NCI-H146 treated with DMSO at 0.1 percent for 48 hours (cell line): ENCODE results near the gene PARS2.

ENCODE experiments used
- DNase-seq: peaks from one replicate; lab custom pipeline; 2025; ENCODE audit not compliant: unreplicated experiment; lab: John Stamatoyannopoulos, UW

PARS2 gene

GRCh38 chr1:54764133-54764921 lies at the start of gene PARS2:
Gene PARS2 (minus strand): TSS chr1:54764523. CDS start chr1:54759161, 5,362 bp downstream.
- peak; percentile 99 for DNase-seq

GRCh38 chr1:54814126-54814498 lies 49.8 kb upstream of the PARS2 start:
- no peak for DNase-seq

- DNase-seq, result no peak
These were observed 49.3 kb upstream of the PARS2 start for GRCh38 chr1:54813485-54814125.

GRCh38 chr1:54812801-54813484 lies 48.6 kb upstream of the PARS2 start:
- DNase-seq, result no peak

GRCh38 chr1:54811739-54812655 lies 47.7 kb upstream of the PARS2 start:
- DNase-seq, result no peak

GRCh38 chr1:54811066-54811465 lies 46.7 kb upstream of the PARS2 start:
- no peak for DNase-seq

GRCh38 chr1:54810153-54810942 lies 46.0 kb upstream of the PARS2 start:
- peak; percentile 11 for DNase-seq

GRCh38 chr1:54809496-54810074 lies 45.3 kb upstream of the PARS2 start:
- no peak for DNase-seq

GRCh38 chr1:54808443-54809207 lies 44.3 kb upstream of the PARS2 start:
- DNase-seq, result no peak

GRCh38 chr1:54807756-54808155 lies 43.4 kb upstream of the PARS2 start:
- no peak for DNase-seq

- no peak for DNase-seq
These were observed 42.7 kb upstream of the PARS2 start for GRCh38 chr1:54806931-54807611.

- DNase-seq, result no peak
These were observed 41.7 kb upstream of the PARS2 start for GRCh38 chr1:54805981-54806381.

- no peak for DNase-seq
These were observed 41.1 kb upstream of the PARS2 start for GRCh38 chr1:54805466-54805865.

- no peak for DNase-seq
These were observed 40.3 kb upstream of the PARS2 start for GRCh38 chr1:54804471-54805132.

GRCh38 chr1:54803761-54804470 lies 39.6 kb upstream of the PARS2 start:
- no peak for DNase-seq

GRCh38 chr1:54800899-54801759 lies 36.8 kb upstream of the PARS2 start, which contains the start of gene TTC22:
Gene TTC22 (minus strand): TSS chr1:54801323. CDS start chr1:54801163, 160 bp downstream.
- peak; percentile 21 for DNase-seq
